GM18507 (cell line): ENCODE measurements around the gene AFF3.

ENCODE experiments used
- DNase-seq: peaks from one replicate; pipeline ENCODE4 v3.0.0; 2011; ENCODE audit warnings: low read depth; ENCODE audit not compliant: insufficient read length; ENCODE audit errors: extremely low spot score
- FAIRE-seq: peaks from 2 replicates; lab custom pipeline; 2011; peaks lifted over from hg19 to GRCh38; lab: Jason Lieb, UNC

AFF3 gene

GRCh38 chr2:99710721-99711120 lies 431.7 kb downstream of the AFF3 start:
- DNase-seq (no peak), FAIRE-seq (no peak)

- no peak for DNase-seq
- no peak for FAIRE-seq
Observed at GRCh38 chr2:99709229-99709628, 433.2 kb downstream of the AFF3 start.

GRCh38 chr2:99708231-99708630 lies 434.2 kb downstream of the AFF3 start:
- FAIRE-seq: no peak

GRCh38 chr2:99707592-99707991 lies 434.8 kb downstream of the AFF3 start:
- FAIRE-seq: no peak
- no peak for DNase-seq

More at GRCh38 chr2:99708231-99708630, 434.2 kb downstream of the AFF3 start:
- DNase-seq: no peak

DNA sequence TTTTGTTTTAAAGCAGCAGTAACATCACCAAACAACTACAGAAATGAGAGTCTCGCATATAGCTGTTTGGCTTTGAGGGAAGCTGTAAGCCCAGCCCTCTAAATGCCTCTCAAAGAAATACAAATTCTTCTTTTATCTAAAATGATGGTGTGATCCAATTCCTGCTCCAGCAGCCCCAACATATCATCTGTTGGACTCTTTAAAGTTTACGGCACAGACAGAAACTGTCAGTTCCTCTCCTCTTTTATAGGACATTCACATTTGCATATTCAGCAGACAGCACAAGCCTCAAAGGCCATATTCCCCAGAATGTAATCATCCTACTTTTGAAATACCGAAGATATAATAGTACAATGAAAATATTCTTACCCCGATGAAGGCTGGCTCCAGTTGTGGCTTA lies 435.7 kb downstream of the AFF3 start:
- FAIRE-seq (no peak), DNase-seq (no peak)

GRCh38 chr2:99701503-99701902 lies 440.9 kb downstream of the AFF3 start:
- no peak for DNase-seq
- no peak for FAIRE-seq

DNA sequence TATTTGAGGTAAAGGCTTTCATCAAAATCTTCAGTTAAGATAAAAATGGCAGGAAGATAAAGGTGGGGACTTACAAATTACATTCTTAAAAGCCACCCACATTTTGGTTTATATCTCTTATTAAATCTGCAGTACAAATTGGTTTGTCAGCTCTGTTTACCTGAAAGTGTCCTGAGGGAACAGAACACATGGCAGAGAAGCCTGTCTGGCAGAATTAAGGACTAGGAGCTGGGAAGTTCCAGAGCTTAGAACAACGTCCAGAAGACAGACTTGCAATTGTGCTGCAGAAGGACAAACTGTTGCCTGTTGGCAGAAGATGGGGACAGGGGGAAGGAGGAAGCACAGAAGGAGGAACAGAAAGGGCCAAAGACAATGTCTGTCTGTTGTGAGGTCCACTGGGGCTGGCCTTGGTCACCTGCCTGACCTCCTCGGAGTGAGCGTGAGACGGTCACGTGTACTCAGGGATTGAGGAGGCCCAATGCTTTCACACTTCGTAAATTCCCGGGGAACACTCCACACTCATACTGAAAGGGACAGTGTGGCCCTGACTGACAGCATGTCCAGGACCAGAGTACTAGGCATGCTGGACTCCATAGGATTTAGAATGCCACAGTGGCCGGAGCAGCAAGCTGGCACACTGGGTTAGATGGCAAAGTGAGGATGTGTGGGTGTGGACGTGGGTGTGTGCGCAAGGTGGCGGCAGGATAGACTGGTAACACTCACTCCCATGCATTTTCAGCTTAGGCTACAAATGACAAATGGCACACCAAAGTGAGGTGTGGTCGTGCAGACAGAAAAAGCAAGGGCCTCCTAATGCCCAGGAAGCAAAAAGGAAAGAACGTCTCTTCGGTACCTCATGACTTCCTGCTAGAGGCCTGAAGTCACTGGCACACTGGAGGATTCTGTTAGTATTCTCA lies 441.6 kb downstream of the AFF3 start:
- no peak for FAIRE-seq
- DNase-seq: no peak

GRCh38 chr2:99698896-99699295 lies 443.5 kb downstream of the AFF3 start:
- no peak for FAIRE-seq
- DNase-seq: no peak

DNA sequence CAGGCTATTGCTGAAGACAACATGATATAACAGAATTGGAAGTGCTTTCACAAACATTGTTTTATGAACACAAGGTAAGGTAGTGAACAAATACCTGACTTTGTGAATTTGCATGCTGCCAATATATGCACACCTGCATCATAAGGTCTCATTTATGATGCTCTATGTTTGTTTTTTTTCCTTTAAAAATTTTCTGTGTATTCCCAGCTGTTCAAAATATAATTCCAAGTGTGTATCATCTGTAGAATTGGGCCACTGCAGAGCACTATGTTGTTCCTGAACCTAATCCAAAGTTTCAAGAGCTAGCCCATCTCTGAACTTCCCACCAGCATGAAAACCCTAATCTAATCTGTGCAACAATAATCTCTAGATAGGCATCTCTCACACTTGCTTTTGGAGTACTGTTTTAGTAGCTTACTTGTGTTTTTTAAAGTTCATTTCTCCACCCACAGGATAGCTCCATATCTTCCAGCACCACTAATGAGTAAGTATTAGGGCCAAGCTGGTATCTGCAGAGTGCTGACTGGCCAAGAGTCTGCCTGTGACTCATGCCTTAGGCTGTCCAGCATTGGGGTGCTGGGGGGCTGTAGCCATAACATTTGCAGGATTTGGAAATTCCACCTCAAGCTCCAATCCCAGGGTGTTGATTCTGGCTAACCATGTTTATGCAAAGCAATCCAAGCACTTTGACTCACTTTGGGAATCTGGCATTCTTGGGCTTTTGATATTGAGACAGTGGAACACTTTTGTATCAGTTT lies 444.4 kb downstream of the AFF3 start:
- FAIRE-seq: no peak
- DNase-seq: no peak

GRCh38 chr2:99695944-99696253 lies 446.5 kb downstream of the AFF3 start:
- FAIRE-seq (no peak), DNase-seq (no peak)

GRCh38 chr2:99695130-99695943 lies 447.1 kb downstream of the AFF3 start:
- no peak for FAIRE-seq

GRCh38 chr2:99694331-99694730 lies 448.1 kb downstream of the AFF3 start:
- FAIRE-seq: no peak

More at GRCh38 chr2:99695130-99695943, 447.1 kb downstream of the AFF3 start:
- no peak for DNase-seq

GRCh38 chr2:99692785-99693184 lies 449.6 kb downstream of the AFF3 start:
- FAIRE-seq: no peak

More at GRCh38 chr2:99694331-99694730, 448.1 kb downstream of the AFF3 start:
- DNase-seq: no peak

DNA sequence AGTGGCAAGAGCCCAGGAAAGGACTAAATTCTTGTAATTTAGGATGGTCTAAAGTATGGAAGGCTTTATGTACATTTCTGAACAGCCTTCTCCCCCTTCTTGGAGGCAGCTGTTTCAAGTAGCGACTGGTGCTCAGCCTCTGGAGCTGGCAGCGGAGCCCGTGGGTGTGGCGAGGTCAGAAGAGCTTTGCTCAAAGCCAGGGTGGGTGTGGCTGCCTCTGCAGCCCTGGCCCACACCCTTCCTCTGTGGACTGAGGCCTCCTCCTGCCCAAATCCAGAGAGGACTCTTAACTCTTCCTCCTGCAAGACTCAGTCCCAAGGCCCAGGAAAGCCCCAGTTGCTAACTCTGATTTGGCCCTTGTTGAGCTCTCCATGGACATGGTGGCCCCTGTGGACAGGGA lies 450.5 kb downstream of the AFF3 start:
- no peak for DNase-seq
- no peak for FAIRE-seq

More at GRCh38 chr2:99692785-99693184, 449.6 kb downstream of the AFF3 start:
- DNase-seq: no peak

DNA sequence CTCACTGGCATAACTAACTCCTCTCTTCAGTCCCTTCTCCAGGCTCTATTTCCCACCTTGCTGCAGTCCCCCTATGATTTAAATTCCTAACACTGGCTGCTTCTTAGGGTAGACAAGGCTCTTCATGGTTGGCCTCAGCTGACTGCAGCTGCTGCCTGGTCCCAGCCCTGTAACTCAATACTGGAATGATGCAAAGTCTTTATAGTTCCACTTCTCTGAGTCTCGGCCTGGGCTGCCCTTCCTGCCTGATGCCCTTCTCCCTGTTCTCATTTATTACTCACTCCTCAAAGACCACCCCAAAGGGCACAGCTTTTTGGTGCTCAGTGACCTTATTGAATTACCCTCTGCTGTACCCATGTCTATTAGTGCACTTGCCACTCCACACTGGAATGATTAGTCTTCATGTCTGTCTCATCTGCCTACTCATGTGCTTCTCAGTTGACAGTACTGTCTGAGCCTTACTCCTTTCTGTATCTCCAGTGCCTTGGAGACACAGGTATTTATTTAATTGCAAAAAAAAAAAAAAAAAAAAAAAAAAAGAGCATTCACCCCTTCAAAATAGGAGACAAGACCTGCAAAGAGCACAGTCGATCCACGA lies 453.1 kb downstream of the AFF3 start:
- DNase-seq: no peak
- FAIRE-seq: no peak

DNA sequence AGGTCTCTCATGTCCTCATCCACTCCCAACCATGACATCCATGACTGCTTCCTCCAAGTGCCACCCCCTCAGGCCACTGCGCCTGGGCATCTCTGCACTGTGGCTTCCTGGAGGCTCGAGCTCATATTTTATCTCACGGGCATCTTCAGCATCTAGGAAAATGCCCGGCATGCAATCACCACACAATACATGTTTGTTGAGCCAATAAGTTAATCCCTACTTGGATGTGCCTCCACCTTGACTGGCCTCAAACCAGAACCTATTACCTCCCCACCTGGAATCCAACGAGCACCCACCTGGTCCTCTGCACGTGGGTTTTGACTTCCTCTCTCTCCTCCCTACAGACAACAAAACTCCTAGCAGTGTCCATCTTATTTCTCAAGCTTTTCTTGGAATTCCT lies 453.7 kb downstream of the AFF3 start:
- no peak for DNase-seq
- no peak for FAIRE-seq

DNA sequence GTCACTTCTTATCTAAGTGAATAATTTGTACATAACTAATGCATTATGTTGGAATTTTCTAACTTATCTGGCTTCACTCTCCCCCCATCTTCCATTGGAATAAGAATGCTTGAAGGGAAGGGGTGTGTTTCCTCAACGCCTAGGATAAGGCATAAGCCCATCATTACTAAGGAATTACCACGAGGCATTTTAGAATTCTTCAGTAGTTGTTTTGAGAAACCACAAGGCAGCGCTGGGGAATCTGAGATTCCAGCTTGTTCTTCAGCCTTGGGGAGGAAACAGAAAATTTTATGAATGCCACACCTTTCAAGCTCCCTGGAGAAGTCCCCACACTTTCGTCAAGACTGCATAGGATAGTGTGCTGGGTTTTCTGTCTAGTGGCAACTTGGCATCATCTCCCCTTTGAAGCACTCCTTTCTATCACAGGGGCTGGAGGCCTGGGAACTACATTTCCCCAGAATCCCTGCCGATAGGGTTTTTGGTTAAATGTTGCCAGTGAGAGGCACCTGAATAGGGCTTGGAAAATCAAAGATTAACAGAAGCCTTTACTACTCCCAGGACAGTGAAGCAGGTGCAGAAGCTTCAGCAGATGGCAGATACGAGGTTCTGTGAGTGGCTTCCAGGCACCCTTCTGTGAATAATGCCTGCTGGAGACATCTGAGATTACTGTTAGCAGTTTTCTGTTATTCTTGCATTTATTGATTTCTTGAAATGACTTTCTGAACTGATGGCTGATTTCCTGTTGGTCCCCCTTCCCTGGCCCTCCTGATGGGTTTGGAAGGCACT lies 459.9 kb downstream of the AFF3 start:
- FAIRE-seq (no peak), DNase-seq (no peak)

DNA sequence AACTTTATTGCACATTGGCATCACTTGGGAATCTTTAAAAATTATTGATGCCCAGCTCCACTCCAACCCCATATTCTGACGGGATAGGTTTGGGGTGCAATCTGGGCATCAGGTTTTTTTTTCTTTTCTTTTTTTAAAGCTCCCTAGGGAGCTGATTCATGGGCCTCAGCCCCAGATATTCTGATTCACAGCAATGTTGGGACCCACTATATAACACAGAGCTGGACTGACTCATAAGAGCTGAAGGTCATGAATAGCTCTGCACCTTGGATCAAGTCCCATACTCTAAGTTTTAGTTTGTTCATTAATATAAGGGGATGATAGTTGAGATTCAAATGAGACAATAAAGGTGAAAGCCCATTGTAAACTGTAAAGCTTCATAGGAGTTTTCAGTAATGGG lies 461.4 kb downstream of the AFF3 start:
- no peak for DNase-seq
- no peak for FAIRE-seq

- FAIRE-seq: no peak
- DNase-seq: no peak
Observed at GRCh38 chr2:99679518-99679917, 462.9 kb downstream of the AFF3 start.
